HG03354 (cell line): ENCODE measurements around the gene SELENOM.
"Not testable (repeated sequence)": the region's sequence is repeated elsewhere in the genome, so short reads cannot be mapped to it uniquely, and the experiment has no call there.

Experiments
- ATAC-seq: cut with Tn5 transposase; IDR thresholded peaks from one replicate; pipeline ENCODE4 v1.9.1; 2021; ENCODE audit warnings: mild to moderate bottlenecking; ENCODE audit not compliant: unreplicated experiment, poor library complexity, severe bottlenecking

Gene SELENOM

DNA sequence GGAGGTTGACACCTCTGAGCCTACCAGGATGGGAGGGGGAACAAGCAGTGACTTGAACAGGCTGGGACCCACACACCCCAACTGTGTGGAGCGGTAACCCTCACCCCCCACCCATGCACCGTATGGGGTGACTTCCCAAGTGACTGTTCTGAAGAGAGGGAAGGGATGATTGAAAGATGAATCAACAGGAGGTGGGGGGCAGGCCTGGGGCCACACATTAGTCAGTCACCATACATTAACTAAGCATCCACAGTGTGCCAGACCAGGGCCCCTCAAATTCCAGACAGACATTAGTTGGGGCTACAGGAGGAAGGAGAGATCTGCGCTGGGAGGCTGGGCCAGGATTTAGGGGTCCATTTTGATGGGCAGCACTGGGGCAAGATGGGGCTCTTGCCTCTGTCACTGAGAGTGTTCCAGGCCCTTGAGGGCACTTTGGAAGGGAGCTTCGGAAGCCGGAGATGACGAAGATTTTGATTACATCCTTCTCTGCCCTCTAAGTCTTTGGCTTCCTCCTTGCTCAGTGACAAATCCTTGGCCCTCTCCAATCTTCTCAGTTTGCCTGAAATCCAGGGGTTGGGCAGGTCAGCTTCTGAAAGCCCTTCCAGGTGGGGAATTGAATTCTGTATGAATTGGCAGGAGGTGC, 25.3 kb downstream of the SELENOM start:
- ATAC-seq = no peak

DNA sequence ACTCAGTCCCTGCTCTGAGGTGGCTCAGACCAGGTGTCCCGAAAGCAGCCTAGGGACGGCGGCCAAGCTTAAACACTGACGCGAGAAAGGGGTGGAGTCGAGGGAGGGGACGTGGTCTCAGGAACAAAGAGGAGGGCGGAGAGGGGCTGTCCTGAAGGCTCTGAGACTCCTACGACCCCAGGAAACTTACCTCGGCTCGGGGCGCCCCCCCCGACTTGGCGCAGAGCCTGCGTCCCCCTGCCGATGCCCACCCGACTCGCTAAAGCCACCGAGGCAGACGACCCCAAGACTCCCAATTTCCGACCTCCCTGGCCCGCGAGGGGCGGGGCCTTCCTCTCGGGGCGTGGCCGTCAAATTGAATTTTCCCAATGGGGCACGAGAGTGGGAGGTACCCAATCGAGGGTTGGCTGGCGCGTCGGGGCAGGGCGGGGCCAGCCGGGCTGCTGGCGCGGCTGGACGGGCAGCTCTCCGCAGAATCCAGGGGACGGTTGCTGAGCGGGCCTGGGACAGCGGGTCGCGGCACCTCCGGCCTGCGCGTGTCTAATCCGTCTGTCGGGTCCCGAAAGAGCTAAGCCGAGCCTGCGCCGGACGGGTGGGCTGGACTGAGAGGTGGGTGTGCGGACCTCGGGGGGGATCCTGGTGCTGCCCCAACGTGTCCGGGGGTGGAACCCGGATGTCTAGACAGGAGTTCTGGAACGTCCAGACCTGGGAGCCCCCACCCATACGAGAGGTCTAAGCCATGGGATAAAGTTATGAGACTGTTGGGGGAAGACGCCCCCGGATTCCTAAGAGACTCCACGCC, 26.3 kb downstream of the SELENOM start, which contains the start of gene SMTN:
Gene SMTN, plus strand, starts transcription at position 471 of the 802 bp plus-strand sequence. CDS start 1,941 bp downstream, outside the sequence.
- ATAC-seq = peak; percentile 68

DNA sequence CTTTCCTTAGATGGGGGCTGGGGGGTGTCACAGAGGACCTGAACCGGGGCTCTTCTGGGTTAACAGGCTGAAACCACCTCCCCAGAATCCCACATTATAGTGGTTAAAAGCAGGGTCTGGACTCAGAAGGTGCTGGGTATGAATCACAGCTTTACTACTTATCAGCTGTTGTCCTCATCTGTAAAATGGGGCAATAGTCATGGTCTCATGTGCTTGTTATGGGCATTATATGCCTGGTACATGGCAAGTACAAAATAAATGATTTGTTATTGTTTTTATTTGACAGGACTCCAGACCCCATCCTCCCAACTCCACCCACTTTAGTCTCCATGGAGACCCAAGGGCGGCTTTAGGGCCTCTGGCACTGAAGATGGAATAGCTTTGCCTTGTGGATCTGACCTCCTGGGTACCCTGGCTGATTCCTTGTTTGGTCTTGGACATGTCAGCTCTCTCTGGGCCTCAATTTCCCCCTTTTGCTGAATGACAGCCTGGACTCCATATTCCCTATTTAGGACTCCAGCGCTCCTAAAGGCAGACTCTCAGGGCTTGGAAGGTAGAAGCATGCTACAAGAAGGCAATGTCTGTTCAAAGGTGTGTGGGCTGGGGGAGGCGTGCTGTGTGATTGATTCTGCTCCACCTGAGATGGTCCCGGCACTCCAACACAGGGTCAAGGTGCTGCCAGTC, 27.1 kb downstream of the SELENOM start:
- ATAC-seq = no peak

- no peak for ATAC-seq
Observed at GRCh38 chr22:31079095-31079642, 28.2 kb downstream of the SELENOM start.

DNA sequence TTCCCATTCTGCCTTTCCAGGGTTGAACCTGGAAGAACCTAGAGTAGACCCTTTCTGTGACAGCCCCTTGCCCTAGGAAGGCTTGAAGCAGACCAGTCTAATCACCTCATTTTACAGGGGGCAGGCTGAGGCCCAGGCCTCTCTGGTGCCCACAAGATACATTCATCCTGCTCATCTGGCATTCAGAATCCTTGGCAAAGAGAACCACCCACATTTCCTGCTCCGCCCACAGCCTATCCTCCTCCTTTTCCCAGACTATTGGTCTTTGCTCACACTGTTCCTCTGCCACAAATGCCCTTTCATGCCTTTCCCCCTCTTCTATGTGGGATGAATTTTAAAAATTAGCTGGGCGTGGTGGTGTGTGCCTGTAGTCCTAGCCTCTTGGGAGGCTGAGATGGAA, 29.0 kb downstream of the SELENOM start:
- ATAC-seq = not testable (repeated sequence)

DNA sequence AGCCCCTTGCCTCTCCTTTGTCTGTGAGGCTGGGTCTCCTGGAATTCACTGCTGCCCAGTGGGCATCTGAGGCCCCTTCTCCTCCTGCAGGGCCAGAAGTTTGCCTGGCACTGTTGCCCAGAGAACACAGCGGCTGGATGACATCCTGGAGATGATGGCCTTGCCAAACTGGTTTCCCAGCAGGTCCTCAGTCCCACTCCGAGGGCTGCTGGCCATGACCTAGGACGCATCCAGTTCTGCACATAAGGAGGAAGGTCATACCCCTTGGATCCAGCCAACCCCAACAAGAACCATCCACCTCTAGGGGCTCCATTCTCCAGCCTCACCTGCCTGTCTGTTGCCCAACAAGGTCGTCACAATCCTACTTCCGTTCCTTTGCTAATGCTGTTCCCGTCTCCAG, 29.7 kb downstream of the SELENOM start:
- no peak for ATAC-seq

DNA sequence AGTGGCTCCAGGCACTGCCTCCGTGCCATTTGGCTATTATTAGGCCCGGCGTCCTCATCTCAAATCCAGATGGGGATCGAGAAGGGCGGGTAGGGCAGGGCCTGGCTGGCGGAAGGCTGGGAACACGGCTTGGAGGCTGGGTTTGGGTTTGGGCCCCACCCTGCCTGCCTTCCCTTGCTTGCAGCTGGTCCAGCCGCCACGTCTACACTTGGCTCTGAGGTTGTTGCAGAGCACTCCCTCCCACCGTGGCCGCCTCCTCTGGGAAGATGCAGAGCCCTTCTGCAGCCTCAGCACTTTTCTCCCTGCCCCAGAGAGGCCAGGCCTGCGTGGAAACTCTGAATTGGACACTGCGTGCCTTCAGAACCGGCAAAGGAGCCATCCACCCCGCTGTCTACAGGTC, 31.4 kb downstream of the SELENOM start:
- ATAC-seq = no peak

GRCh38 chr22:31073545-31074145, 33.7 kb downstream of the SELENOM start:
- not testable (repeated sequence) for ATAC-seq

DNA sequence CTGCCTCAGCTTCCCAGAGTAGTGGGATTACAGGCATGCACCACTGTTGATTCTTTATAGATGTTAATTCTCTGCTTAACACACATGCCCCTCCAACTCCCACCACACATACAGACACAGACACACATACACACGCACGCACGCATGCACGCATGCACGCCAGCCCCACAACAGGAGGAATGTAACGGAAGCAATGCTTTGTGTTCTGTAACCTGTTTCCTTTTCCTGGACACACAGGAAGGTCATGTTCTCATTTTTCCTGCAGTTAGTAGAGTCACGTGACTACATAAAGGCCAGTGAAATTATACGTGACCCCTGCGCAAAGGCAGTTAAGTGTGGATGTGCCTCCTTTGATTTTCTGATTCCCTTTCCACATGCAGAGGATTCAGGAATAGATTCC, 34.2 kb downstream of the SELENOM start:
- ATAC-seq = not testable (repeated sequence)

GRCh38 chr22:31069691-31070314, 37.6 kb downstream of the SELENOM start:
- ATAC-seq = not testable (repeated sequence)

GRCh38 chr22:31068970-31069369, 38.4 kb downstream of the SELENOM start:
- ATAC-seq = no peak

- ATAC-seq = no peak
Observed at GRCh38 chr22:31064369-31064768, 43.0 kb downstream of the SELENOM start.

DNA sequence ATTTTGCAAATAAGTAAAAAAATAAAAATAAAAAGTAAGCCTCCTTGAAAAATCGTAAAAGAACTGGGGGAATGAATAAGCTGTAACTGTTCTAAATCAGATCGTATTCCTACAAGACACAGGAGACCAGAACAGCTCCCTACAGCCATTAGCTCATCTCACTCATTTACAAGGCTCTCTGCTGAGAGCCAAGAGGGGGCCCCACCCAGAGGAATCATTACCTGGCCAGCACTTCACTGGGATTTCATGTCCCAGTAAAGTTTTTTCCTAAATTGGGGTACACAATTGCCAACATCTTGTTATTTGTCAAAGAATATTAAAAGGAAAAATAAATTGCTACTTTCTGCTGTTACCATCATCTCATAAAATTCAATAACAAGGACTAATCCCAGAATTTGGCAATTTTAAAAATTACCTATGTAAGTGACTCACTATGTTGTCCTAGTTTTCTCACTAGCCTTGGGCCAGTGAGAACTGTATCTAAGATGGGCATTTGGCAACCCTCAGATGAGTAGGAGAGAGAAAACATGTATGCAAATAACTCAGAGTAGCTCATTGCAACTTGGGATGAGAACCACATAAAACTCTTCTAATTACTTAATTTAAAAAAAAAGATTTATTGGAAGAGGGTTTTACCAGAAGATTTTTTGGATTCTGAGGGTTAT, 44.7 kb downstream of the SELENOM start:
- ATAC-seq = no peak

DNA sequence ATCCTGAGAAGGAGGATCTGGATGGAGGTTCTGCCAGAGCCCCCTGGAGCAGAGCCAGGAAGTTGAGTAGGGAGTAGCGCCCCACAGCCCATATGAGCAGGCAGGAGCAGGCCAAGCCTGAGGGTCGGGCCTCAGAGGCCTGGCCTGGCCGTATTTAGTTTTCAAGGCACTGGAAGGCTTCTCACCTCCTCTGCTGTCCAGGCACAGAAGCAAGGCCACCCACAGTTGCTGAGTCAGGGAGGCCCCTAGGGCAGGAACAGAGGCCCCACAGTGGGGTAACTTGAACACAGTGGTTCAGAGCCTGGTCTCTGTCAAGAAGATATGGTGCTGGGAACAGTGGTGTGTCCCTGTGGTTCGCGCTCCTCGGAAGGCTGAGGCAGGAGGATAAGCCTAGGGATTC, 47.7 kb downstream of the SELENOM start:
- not testable (repeated sequence) for ATAC-seq

- no peak for ATAC-seq
Observed at GRCh38 chr22:31056986-31057599, 50.3 kb downstream of the SELENOM start.

- no peak for ATAC-seq
Observed at GRCh38 chr22:31055635-31056159, 51.7 kb downstream of the SELENOM start.

GRCh38 chr22:31055117-31055634, 52.2 kb downstream of the SELENOM start:
- ATAC-seq = no peak
